K562 (cell line): ENCODE results near the gene PGGHG. TPM values are rescaled to one million over a fixed set of nuclear protein-coding genes. Genes with fewer than 3 reads are reported as not detected.

ENCODE experiments used
- HMG20A ChIP-seq: fragments of 450-650 bp; formaldehyde crosslinking; conservative IDR thresholded peaks from 2 replicates; pipeline ENCODE4 v1.4.0; 2020; ENCODE audit warnings: mild to moderate bottlenecking, mixed read lengths
- HOXB6 ChIP-seq: fragments of 250-450 bp; sonication (Bioruptor Pico); IDR thresholded peaks from 2 replicates; pipeline ENCODE4 v1.5.1; 2022; ENCODE audit warnings: mild to moderate bottlenecking, borderline replicate concordance
- IRF2 ChIP-seq: sonication (generic); formaldehyde crosslinking; IDR thresholded peaks from 2 replicates; pipeline ENCODE4 v1.8.1; 2022; ENCODE audit warnings: mild to moderate bottlenecking, missing genetic modification reagents
- POLR2AphosphoS2 ChIP-seq: IDR thresholded peaks from 2 replicates; pipeline ENCODE4 v1.6.1; 2012; ENCODE audit warnings: low read length, improper control_type of control experiment
- PTTG1 ChIP-seq: fragments of 450-650 bp; IDR thresholded peaks from 2 replicates; pipeline ENCODE4 v1.6.1; 2016; ENCODE audit warnings: low read depth, mild to moderate bottlenecking, missing genetic modification characterization, missing compliant biosample characterization
- XRCC4 ChIP-seq: IDR thresholded peaks from one replicate; pipeline ENCODE4 v1.6.1; 2011; ENCODE audit not compliant: insufficient read depth, insufficient read length; ENCODE audit errors: extremely low read depth
- polyA plus RNA-seq, 8 experiments: library from polyadenylated mRNA; depleted of rRNA in 4 of 8; stranded (reverse) in 5 of 8; unstranded in 3 of 8; fragments of >200 nt; fragmentation: Nextera tagmentation in 2 of 8; fragmentation: Illumina TruSeq in 1 of 8; extraction: Ambion mirVana in 2 of 8; extraction: Trizol in 1 of 8; gene quantifications; 2 replicates each; pipeline versions ENCODE4 v1.2.1 to v1.2.3, GENCODE V29; 2011 to 2014; ENCODE audit warnings: inconsistent platforms in 1 of 8, missing spikeins in 1 of 8
- total RNA-seq, 7 experiments: library from RNA; depleted of rRNA in 6 of 7; stranded (reverse); fragments of >200 nt in 6 of 7; fragmentation: Illumina TruSeq in 2 of 7; extraction: Trizol in 2 of 7; gene quantifications; 2 replicates each; pipeline versions ENCODE4 v1.2.1 to v1.2.3, GENCODE V29; 2011 to 2021; ENCODE audit warnings: low replicate concordance in 1 of 7
- TF ChIP-seq, protein P1 (sequence below), 2 experiments: fragments of 450-650 bp; formaldehyde crosslinking in 1 of 2; IDR thresholded peaks; 2 replicates each; pipeline versions ENCODE4 v1.4.0 to v1.6.1; 2014 to 2020; ENCODE audit warnings: mild to moderate bottlenecking in 2 of 2, borderline replicate concordance in 1 of 2, low read depth in 1 of 2
- TF ChIP-seq, protein P2 (sequence below): sonication (generic); formaldehyde crosslinking; IDR thresholded peaks from 2 replicates; pipeline ENCODE4 v1.8.1; 2023; ENCODE audit warnings: mild to moderate bottlenecking, missing genetic modification reagents
- TF ChIP-seq, protein P3 (sequence below): fragments of 200-400 bp; formaldehyde crosslinking; IDR thresholded peaks from 2 replicates; pipeline ENCODE4 v1.6.1; 2017; ENCODE audit warnings: mild to moderate bottlenecking, low read depth, low read length, moderate library complexity
- TF ChIP-seq, protein P4 (sequence below): sonication (generic); formaldehyde crosslinking; IDR thresholded peaks from 2 replicates; pipeline ENCODE4 v1.9.0; 2022; ENCODE audit warnings: mild to moderate bottlenecking, missing genetic modification reagents

The PGGHG gene
- total and polyA plus RNA-seq, 9 of the 15 experiments (the other 6 are each of a cell fraction or from before 2014, with no cell fraction given) = 0.38 to 85.1 (median 18.1) TPM

DNA sequence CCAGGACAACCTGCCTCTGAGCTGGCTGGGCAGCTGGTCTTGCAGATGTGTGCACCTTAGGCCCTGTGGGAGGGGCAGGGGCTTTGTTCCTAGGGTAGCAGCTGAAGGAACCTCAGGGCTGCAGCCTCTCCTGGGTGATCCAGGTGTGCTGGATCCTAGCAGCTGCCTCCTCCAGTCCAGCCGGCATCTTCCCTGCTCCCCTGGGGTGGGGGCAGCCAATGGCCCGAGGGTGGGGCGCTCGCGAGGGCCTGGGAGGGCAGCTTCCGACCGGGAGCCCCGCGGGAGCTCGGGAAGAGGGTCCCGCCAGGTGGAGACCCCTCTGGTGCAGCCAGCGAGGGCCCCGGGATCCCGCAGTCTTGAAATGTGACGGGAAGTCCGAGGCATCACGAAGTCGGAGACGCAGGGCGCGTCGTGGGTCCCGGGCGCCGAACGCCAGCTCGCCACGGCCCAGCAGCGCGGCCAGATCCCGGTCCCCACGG, 26.6 kb downstream of the PGGHG start (continued):
- TF ChIP-seq, protein P1, sequence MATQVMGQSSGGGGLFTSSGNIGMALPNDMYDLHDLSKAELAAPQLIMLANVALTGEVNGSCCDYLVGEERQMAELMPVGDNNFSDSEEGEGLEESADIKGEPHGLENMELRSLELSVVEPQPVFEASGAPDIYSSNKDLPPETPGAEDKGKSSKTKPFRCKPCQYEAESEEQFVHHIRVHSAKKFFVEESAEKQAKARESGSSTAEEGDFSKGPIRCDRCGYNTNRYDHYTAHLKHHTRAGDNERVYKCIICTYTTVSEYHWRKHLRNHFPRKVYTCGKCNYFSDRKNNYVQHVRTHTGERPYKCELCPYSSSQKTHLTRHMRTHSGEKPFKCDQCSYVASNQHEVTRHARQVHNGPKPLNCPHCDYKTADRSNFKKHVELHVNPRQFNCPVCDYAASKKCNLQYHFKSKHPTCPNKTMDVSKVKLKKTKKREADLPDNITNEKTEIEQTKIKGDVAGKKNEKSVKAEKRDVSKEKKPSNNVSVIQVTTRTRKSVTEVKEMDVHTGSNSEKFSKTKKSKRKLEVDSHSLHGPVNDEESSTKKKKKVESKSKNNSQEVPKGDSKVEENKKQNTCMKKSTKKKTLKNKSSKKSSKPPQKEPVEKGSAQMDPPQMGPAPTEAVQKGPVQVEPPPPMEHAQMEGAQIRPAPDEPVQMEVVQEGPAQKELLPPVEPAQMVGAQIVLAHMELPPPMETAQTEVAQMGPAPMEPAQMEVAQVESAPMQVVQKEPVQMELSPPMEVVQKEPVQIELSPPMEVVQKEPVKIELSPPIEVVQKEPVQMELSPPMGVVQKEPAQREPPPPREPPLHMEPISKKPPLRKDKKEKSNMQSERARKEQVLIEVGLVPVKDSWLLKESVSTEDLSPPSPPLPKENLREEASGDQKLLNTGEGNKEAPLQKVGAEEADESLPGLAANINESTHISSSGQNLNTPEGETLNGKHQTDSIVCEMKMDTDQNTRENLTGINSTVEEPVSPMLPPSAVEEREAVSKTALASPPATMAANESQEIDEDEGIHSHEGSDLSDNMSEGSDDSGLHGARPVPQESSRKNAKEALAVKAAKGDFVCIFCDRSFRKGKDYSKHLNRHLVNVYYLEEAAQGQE (IDR thresholded peaks at IDR 0.05; ENCODE audit: borderline replicate concordance) = no peak
- TF ChIP-seq, protein P1 (CRISPR knock-in tag; IDR thresholded peaks at IDR 0.05; ENCODE audit: low read depth) = peak; percentile 17; the same call in 1 of the 2 replicates
- TF ChIP-seq PTTG1 (tag) (no peak), HMG20A (CRISPR knock-in tag) (no peak), HOXB6 (no peak), XRCC4 (no peak), IRF2 (no peak), POLR2AphosphoS2 (peak; percentile 23; the same call in 1 of the 2 replicates)
- TF ChIP-seq, protein P2, sequence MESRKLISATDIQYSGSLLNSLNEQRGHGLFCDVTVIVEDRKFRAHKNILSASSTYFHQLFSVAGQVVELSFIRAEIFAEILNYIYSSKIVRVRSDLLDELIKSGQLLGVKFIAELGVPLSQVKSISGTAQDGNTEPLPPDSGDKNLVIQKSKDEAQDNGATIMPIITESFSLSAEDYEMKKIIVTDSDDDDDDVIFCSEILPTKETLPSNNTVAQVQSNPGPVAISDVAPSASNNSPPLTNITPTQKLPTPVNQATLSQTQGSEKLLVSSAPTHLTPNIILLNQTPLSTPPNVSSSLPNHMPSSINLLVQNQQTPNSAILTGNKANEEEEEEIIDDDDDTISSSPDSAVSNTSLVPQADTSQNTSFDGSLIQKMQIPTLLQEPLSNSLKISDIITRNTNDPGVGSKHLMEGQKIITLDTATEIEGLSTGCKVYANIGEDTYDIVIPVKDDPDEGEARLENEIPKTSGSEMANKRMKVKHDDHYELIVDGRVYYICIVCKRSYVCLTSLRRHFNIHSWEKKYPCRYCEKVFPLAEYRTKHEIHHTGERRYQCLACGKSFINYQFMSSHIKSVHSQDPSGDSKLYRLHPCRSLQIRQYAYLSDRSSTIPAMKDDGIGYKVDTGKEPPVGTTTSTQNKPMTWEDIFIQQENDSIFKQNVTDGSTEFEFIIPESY (CRISPR knock-in tag) = no peak
- TF ChIP-seq, protein P3, sequence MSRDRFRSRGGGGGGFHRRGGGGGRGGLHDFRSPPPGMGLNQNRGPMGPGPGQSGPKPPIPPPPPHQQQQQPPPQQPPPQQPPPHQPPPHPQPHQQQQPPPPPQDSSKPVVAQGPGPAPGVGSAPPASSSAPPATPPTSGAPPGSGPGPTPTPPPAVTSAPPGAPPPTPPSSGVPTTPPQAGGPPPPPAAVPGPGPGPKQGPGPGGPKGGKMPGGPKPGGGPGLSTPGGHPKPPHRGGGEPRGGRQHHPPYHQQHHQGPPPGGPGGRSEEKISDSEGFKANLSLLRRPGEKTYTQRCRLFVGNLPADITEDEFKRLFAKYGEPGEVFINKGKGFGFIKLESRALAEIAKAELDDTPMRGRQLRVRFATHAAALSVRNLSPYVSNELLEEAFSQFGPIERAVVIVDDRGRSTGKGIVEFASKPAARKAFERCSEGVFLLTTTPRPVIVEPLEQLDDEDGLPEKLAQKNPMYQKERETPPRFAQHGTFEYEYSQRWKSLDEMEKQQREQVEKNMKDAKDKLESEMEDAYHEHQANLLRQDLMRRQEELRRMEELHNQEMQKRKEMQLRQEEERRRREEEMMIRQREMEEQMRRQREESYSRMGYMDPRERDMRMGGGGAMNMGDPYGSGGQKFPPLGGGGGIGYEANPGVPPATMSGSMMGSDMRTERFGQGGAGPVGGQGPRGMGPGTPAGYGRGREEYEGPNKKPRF = no peak
- TF ChIP-seq, protein P4, sequence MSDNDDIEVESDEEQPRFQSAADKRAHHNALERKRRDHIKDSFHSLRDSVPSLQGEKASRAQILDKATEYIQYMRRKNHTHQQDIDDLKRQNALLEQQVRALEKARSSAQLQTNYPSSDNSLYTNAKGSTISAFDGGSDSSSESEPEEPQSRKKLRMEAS (CRISPR knock-in tag) = no peak
